ENCODE results near the gene PRICKLE2. TPM values are rescaled to one million over a fixed set of nuclear protein-coding genes. Genes with fewer than 3 reads are reported as not detected.

PRICKLE2 gene
- polyA plus RNA-seq, 3 donors: 18.1 to 20.5 (median 19.5) TPM

DNA sequence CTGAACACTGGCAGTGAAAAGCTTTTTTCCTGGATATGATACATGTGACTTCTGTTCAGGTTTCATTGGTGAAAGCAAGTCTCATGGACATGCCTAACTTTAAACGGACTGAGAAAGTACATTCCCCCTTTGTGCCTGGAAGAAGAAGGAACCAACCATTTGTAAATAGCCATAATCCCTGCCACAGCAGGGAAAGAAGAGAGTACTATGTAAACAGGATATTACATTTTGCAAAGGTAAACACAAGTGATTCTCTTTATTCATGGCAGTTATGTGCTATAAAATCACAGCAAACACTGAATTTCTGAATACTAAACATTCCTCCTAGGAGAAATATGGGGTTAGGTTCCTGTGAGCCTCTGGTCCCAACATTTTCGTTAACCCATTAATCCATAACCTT is 46.8 kb downstream of the PRICKLE2 start:
- no peak for DNase-seq (ENCODE audit: extremely low read depth in 1 of 11, low read depth in 9 of 11, low spot score in 4 of 11)

DNA sequence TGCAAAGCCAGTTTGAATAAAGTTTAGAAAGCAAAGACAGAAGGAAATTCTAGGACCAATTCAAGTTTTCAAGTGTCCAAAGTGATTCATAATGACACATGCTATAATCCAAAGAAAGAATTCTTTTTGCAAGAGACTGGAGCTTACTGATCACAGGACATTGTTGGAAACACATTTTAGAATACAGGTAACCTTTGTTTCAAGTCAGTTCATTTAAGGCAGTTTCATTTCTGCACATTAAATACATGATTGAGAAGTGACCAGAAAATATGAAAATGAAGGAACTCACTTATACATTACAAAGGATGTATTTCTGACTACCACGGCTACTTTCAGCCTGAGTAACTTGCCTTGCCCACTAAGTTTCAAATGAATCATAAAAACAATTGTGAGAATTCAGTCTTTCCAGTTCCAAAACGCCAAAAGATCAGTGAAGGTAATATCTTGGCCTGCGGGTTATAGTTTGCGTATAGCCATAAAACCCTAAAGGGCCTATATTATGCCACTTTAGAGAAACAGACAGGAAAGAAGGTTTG is 48.7 kb downstream of the PRICKLE2 start:
- DNase-seq (ENCODE audit: extremely low read depth in 1 of 11, low read depth in 9 of 11, low spot score in 4 of 11): no peak

DNA sequence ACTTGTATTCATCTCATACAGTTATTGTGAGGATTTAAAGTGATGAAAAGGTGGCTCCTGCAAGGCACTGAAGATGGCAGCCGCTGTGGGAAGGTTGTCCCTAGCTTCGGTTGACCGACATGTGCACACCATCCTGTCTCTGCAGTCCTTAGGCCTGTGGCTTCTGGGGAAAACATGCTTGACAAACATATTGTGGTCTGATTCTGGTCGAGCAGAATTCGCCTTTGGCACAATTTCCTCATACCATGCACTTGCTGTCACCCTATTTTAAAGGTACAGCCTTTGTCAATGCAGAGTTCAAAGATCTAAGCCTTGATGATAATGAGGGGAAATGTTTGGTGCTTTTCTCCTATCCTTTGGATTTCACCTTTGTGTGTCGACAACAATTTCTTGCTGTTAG is 50.9 kb downstream of the PRICKLE2 start:
- DNase-seq (ENCODE audit: extremely low read depth in 1 of 11, low read depth in 9 of 11, low spot score in 4 of 11): no peak

DNA sequence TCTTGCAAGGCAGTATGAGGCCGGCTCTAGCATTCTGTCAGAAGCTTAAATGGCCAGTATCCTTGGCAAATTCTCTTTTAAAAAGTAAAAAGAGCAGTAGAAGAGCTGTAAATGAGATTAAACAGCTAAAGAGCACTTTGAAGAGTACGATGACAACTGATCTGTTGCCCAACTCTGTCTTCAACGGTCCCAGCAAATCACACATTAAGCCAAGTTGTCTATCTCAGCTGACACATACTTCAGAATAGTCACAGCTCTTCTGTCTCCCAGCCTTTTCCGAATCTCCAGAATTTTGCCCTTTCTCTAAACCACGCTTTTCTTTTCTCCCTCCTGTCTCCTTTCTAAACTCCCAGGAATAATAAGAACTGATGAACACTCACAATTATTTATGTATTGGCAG is 51.7 kb downstream of the PRICKLE2 start:
- no peak for DNase-seq (ENCODE audit: extremely low read depth in 1 of 11, low read depth in 9 of 11, low spot score in 4 of 11)

DNA sequence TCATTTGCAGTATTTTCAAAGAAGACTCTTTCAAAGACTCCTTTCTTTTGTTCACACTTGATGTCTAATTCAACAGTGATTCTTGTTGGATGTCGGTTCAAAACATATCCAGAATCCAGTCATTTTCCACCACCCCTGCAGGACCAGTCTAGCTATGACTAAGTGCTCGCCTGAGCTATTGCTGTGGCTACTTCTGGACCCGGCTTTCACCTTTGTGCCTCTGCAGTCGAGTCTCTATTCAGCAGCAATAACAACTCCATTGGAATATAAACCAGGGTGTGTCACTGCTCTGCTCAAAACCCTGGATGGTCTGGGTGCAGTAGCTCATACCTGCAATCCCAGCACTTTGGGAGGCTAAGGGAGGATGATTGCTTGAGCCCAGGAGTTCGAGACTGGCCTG is 55.0 kb downstream of the PRICKLE2 start:
- no peak for DNase-seq (ENCODE audit: extremely low read depth in 1 of 11, low read depth in 9 of 11, low spot score in 4 of 11)

DNA sequence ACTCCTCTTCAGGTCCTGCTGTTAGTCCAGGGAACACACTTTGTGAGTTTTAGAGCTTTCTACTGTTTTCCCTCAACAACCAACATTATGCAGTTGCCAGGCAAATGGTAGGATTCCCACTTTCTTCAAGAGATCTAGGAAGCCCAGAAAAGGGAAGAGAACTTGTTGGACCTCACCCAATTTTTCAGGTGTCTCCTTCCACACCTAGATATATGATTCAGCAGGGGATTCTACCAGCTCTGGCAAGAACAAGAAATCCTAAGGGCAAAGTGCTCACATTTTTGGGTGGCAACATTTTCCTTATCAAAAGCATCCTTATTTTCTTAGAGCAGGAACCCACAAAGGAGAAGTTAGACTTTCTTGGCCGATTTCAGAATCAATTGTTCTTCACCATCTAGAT is 57.4 kb downstream of the PRICKLE2 start:
- DNase-seq (ENCODE audit: extremely low read depth in 1 of 11, low read depth in 9 of 11, low spot score in 4 of 11): no peak

DNA sequence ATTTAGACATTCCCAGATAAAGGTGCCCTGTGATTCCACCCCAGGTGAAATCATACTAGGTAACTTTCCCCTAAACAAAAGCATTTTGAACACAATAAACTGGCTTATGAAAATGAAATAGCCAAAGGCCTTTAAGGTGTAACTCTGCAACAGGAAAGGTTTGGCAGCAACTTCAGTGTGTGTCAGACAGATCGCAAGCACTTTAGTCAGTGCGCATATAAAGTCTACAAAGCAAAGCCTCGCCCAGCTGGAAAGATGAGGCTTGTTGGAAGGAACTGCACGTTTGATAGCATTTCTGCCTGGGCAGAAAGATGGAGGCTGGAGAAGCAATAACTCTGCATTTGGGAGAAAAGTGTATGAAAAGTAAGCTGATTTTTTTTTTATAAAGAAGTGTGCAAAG is 57.9 kb downstream of the PRICKLE2 start:
- DNase-seq (ENCODE audit: extremely low read depth in 1 of 11, low read depth in 9 of 11, low spot score in 4 of 11): no peak

DNA sequence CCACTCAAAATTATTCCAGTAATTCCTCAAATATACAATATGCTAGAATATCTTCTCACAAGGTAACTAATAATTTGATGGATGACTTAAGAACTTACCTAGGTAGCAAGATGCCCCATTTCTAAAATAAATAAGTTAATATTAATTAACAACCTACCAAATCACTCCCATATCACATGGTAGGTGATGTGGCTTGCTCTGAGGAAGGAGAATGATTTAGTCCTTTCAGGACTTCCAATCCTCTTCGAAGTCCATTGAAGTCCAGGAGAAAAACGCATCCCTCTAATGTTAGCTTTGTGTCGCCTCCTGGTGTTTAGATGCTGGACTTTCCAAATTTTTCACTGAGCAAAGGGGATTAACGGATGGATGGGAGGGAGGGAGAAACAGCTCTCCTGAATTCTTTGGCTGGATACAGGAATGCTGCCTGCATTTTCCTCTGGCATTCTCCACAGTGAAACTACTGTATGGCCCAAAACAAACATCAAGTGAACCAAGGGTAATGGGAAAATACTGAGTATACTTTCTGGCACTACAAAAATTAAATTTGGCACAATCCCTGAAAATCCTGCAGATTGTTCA is 58.6 kb downstream of the PRICKLE2 start:
- no peak for DNase-seq (ENCODE audit: extremely low read depth in 1 of 11, low read depth in 9 of 11, low spot score in 4 of 11)

DNA sequence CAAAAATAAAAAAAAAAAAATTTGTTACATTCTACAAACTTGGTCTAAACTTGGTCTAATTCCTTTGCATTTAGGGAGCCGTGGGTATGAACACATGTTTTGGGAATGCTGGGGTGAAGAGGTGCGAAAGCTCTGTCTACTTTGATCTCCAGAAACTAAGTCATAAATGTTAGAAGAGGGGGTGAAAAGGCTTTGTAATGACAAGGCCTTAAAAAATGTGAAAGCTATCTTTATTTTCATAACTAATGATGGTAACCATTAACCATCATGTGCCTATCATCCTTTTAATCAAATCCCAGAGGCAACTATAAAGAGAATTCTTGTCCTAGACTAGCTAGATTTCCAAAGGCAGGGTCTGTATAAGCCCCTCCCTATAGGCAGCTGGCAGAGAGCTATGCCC is 60.9 kb downstream of the PRICKLE2 start:
- DNase-seq (ENCODE audit: extremely low read depth in 1 of 11, low read depth in 9 of 11, low spot score in 4 of 11): no peak

DNA sequence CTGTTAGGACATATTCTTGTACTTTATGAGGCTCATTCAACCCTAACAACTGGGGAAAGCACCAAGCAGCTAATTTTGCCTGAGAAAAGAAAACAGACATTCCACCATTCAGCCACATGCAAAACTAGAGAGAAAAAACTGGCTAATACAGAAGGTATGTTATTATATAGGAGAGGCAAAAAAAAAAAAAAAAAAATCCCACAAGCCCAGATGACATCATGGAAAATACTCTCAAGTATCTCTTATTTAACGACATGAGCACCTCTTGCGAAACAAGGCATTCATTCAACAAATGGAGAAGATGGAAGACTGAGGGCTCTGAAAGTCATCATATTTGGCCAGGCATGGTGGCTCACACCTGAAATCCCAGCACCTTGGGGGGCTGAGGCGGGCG is 61.5 kb downstream of the PRICKLE2 start:
- DNase-seq (ENCODE audit: extremely low read depth in 1 of 11, low read depth in 9 of 11, low spot score in 4 of 11): no peak

DNA sequence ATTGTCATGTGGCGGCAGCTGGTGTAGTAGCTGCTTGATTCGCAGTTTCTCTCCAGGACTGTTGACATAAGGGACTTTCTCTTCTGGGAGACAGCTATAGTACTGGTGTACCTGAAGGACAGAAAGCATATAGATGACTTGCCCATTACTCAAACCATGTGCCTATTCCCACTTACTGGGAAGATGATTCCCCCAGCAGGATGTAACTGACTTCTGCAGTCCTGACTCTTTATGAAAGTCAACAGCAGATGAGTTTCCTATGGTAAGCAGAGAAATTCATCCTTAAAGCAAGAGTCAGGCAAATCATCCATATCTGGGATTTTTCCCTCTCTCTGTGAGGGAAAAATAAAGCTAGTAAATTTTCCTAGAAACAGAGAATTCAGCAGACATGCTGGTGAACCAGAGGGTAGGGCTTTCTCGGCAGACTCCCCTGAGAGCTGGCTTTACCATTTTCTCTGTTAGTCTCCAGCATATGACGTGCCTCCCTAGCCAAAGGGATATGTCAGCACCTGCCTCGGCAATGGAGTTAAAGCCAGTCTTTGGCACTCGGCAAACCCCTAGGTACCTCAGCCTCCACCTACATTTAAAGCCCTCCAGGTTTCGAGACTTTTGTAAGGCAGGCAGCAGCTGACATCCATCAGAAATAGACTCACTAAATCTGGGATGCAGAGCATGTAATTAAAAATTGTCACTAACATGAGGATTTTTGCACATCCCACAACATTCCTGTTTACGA is 62.1 kb downstream of the PRICKLE2 start:
- no peak for DNase-seq (ENCODE audit: extremely low read depth in 1 of 11, low read depth in 9 of 11, low spot score in 4 of 11)

DNA sequence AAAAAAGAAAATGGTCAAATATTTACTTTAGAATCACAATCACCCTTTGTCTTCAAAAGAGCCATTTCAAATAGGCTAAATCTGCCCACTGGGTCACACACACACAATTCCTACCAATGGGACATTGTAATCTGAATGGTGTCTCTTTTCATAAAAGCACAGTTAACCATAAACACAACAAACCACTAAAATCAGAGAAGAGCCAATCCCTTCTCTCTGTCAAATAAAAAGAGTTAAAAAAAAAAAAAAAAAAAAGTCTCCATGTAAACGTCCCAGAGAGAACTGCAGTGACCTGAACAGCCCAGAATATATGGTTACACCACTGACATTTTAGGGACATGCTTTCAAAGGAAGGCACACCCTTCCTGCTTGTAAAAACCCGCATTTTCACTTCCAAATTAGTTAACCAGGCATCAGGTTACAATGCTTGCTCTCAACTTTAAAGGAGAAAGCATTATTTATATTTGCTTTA is 63.7 kb downstream of the PRICKLE2 start:
- peak in 3 of 11 donors; percentile 38 to 62 (median 44) for DNase-seq (ENCODE audit: extremely low read depth in 1 of 11, low read depth in 9 of 11, low spot score in 4 of 11)

DNA sequence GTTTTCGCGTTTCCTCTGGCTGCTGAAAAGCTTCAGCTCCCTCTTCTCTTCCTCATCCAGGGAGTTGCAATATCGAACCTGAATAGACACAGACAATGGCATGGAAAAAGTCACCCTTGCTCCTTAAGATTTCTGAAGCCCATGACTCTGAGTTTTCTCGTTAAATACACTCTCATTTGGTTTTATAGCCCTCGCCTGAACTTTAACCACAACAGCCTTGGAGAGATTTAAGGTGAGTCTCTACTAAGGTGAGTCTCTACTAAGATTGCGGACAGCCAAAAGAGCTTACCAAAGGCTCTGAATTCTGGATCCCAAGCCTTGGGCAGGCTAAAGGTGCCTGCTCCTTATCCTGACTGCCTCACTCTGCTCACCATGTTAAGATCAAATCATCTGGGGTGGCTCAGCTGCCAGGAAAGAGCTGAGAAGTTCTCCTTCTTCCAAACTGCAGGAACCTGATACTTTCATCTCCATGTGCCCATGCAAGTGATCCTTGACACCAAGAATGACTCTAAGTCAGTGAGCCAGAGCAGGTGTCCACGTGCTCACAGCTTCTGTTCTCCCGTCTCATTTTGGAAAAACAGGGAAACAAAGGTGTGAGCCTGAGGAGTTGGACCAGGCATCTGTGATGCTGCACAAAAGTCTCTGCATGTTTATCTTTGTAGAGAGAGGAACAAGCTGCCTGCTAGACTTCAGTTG is 65.1 kb downstream of the PRICKLE2 start:
- DNase-seq (ENCODE audit: extremely low read depth in 1 of 11, low read depth in 9 of 11, low spot score in 4 of 11): no peak

DNA sequence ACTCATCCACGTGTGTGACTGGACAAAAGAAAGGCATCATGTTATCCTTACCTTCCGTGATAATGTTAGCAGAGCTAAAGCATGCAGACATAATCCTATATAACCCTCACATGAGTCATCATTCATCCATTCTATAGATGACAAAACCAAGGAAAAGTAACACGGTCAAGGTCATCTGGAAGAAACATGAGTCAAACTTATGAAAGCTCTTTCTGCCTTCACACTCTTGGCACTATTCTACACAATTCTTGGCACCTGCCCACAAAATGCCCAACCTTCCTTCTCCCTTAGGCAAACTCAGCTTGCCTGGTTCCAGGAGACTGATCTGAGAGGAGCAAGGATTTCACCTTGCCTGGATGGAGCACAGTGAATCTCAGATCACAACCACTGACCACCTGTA is 66.9 kb downstream of the PRICKLE2 start:
- no peak for DNase-seq (ENCODE audit: extremely low read depth in 1 of 11, low read depth in 9 of 11, low spot score in 4 of 11)

DNA sequence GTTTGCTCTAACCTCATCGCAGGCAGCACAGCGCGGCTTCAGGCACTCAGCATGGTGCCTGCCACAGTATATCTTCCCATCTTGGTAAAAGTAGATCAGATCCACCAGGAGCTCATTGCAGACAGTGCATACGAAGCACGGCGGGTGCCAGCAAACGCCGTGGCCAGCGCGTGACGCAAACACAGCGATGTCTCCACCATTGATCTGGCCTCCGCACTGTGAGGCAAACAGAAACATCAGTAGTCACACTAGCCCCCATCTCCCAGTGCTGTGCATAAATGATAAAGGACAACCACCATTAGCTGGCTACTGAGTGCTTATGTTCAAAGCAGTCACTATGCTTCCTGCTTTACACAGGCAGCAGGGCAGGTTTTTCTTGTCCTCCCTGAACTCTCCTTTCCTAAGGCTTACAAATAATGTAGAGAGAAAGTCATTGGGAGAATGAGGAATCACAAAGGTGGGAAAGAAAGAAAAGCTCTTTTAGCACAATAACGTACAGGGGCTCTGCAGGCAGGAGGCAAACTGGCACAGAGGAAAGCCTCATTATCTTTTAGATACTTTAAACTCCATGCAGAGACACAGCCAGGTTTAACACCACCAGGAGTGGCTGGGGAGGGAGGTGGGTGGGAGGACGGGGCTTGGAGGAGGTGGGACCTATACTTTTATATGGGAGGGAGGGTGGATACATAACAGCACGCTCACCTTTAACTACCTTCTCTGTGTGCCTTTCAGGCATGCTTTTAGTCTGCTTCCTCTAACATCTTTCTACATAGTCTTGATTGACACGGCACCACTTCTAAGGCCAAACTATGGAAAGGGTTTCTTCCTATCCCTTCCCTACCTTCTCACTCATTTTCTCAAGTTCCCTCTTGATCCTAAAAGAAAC is 67.9 kb downstream of the PRICKLE2 start:
- DNase-seq (ENCODE audit: extremely low read depth in 1 of 11, low read depth in 9 of 11, low spot score in 4 of 11): no peak

DNA sequence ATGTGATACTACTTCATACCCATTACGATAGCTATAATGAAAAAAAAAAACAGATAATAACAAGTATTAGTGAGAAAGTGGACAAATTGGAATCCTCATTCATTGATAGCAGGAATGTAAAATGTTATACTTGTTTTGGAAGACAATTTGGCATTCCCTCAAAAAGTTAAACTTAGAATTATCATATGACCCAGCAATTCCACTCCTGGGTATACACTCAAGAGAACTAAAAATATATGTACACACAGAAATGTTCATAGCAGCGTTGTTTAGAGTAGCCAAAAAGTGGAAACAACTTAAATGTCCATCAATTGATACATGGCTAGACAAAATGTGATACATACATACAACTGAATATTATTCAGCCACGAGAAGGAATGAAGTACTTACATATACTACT is 69.9 kb downstream of the PRICKLE2 start:
- DNase-seq (ENCODE audit: extremely low read depth in 1 of 11, low read depth in 9 of 11, low spot score in 4 of 11): no peak

DNA sequence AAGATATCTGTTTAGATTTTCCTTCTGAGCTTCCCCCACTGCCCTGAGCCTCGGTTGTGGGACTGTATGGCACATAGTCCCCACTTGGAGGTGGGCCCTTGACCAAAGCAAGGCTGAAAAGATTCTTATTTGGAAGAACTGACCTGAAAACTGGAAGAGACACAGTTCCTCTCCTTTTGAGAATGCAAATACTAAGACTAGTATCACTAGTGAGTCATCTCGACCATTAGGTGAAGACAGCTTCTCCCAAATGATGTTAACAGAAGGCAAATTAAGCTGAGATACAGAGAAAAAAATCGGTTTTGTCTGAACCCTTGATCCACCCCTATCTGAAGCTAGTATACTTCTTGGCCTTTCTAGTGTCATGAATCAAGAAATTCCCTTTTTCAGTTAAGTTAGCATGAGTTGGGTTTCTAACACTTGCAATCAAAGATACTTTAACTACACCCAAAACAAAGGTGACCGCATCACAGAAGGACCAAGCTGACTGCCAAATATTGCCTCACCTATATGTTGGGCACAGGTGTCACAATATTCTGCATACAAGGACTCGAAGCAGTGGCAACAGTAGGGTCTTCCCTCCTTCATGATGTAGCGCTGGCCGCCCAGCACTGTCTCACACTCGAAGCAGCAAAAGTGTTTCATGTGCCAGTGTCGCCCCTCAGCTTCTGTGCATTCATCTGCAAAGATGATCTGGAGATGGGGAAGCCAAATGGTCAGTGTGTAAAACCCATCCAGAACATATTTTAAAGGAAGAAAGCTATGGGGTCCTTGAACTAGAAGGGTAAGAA is 72.4 kb downstream of the PRICKLE2 start:
- DNase-seq (ENCODE audit: extremely low read depth in 1 of 11, low read depth in 9 of 11, low spot score in 4 of 11): no peak

DNA sequence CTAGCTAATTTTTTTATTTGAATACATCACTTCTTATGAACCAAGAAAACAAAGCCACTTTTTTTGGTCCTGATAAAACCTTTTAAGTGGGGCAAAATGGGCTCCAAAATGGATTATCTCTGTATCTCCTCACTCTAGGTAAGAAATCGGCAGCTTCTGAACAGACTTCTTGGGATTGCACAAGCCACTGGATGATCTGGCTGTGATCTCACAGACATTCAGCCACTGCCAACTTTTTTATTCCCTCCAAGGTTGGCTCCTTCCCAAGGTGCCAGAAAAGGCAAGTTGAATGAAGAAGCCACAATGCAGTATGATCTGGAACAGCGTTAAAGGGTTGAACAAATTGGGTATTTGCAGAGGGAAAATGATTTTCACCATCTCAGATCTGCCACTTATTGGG is 73.2 kb downstream of the PRICKLE2 start:
- no peak for DNase-seq (ENCODE audit: extremely low read depth in 1 of 11, low read depth in 9 of 11, low spot score in 4 of 11)
